Measurements from ENCODE around the gene ZBP1. TPM values are rescaled to one million over a fixed set of nuclear protein-coding genes. Genes with fewer than 3 reads are reported as not detected.
A peak's percentile ranks its signal among the peaks of the same experiment; 100 is the strongest.

The ZBP1 gene
- total RNA-seq, 4 donors from 2014 or later, result 0.78 to 3.6 TPM; not detected in 2

GRCh38 chr20:57655809-57656155 is 35.6 kb upstream of the ZBP1 start:
- peaks cover 0 to 25% (median 2%) of the 10 kb centered on the region in 4 donors for H3K4me1 ChIP-seq
- H3K27me3 ChIP-seq, result no peaks in the 10 kb centered on the region
- TF ChIP-seq POLR2A (IDR thresholded peaks at IDR 0.05) (no peak), EP300 (IDR thresholded peaks at IDR 0.05) (no peak), CTCF (IDR thresholded peaks at IDR 0.05) (no peak)
- no peak overlapping the region for H3K4me3 ChIP-seq
- DNase-seq (ENCODE audit: low spot score in 2 of 2), result peak in 1 of 2 donors; percentile 4
- peak overlapping the region in 2 of 4 donors; percentile 13 to 45 for H3K27ac ChIP-seq
- 54 to 71% methylated on average over 11 of the region's 11 CpGs for WGBS, 2 donors
- peaks cover 2 to 64% (median 9%) of the 10 kb centered on the region in 3 donors for H3K36me3 ChIP-seq
- H3K9me3 ChIP-seq, result no peaks in the 10 kb centered on the region

DNA sequence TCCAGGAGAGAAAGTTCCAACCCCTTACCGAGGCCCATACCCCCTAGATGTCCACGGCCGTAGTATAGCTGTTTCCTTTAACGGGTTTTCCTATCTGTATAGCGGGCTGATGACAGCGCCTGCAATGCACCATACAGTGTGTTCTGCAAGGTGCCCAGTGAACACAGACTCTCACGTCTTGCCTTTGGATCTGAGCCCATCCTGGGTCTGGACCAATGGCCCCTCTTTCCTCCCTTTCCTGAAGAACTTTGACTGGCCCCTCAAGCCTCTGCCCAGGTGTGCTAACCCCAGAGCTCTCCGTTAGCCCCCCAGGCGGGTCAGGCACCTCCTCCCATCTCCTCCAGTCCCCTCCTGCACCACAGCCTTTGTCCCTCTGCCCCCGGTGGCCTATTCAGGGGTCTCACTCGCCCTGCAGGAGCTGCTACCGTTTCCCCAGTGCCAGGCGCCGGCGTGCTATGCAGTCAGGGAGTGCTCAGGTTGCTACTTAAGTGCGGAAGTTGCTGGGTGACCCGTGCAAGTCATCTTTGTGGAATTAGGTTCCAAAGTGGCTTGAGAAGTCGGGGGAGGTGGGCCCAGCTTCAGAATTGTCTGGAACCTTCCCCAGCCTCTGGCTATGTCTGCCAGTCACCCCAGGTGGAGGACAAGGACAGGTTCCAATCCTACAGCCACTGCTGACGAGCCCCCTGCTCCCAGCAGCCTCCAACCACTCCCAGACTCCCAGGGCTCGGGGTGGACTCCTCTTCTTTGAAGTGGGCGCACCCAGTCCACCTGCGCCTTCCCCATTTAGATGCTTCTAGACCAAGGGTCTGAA is 35.0 kb upstream of the ZBP1 start:
- H3K9me3 ChIP-seq, result no peaks in the 10 kb centered on the region
- H3K36me3 ChIP-seq, result peaks cover 2 to 70% (median 9%) of the 10 kb centered on the region in 3 donors
- no peak overlapping the region for H3K4me3 ChIP-seq
- H3K27me3 ChIP-seq, result no peaks in the 10 kb centered on the region
- H3K27ac ChIP-seq, result peak overlapping the region in 1 of 4 donors; percentile 45
- peak in 1 of 2 donors; percentile 5 for DNase-seq (ENCODE audit: low spot score in 2 of 2)
- peaks cover 0 to 21% (median 0%) of the 10 kb centered on the region in 4 donors for H3K4me1 ChIP-seq
- TF ChIP-seq POLR2A (IDR thresholded peaks at IDR 0.05) (no peak), CTCF (IDR thresholded peaks at IDR 0.05) (no peak), EP300 (IDR thresholded peaks at IDR 0.05) (no peak)
- 86 to 87% methylated on average over 22 of the region's 22 CpGs for WGBS, 2 donors

DNA sequence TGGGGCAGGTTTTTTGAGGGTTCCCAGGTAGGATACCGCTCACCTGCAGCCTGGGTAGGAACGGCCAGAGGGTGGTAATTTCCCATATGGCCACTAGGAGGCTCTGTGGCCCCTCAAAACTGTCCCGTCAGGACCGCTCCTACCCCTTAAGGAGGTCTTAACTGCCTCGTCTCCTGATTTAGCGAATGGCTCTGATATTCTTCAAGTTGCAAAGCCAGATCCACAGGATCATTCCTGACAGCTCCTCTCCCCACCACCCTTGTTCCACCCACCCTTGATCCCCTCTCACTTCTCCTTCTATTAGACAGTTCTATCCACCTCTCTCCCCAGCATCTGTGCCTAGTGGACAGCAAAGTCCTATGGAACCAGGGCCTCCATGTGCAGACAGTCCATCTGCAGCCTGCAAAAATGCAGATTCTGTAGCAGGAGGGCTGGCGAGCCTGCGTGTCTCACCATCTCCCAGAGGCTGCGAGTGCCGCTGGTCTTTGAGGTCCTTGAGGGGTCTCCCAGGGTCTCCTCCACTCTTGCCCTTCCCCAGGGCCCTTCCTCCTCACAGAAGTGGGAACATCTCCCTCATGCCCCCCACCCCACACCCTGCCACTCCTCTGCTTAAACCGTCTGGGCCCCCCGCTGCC is 34.3 kb upstream of the ZBP1 start:
- H3K27ac ChIP-seq, result peak overlapping the region in 1 of 4 donors; percentile 29
- H3K4me3 ChIP-seq, result no peak overlapping the region
- TF ChIP-seq POLR2A (IDR thresholded peaks at IDR 0.05) (no peak), EP300 (IDR thresholded peaks at IDR 0.05) (peak in 1 of 2 donors; percentile 30), CTCF (IDR thresholded peaks at IDR 0.05) (peak; percentile 82 to 95 (median 86))
- H3K36me3 ChIP-seq, result peaks cover 2 to 77% (median 9%) of the 10 kb centered on the region in 3 donors
- peaks cover 0 to 13% (median 0%) of the 10 kb centered on the region in 4 donors for H3K4me1 ChIP-seq
- 33 to 39% methylated on average over 12 of the region's 12 CpGs for WGBS, 2 donors
- no peaks in the 10 kb centered on the region for H3K27me3 ChIP-seq
- DNase-seq (ENCODE audit: low spot score in 2 of 2), result peak in 1 of 2 donors; percentile 60
- H3K9me3 ChIP-seq, result no peaks in the 10 kb centered on the region

DNA sequence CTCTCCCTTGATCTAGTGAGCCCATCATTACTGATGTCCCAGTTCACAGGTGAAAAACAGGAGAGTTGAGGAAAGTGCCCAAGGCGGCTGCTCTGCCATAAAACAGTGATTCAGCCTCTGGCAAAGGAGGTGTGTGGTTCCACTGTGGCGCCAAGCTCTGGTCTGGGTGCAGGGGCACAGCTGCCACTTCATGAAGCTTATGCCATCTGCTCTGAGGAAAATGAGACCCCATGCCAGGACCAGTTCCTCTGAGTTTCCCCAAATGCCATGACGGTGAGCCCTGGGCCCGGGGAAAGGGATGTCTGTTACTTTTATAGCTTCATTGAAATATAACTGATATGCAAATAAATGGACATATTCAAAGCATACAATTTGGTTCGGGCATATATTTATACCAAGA is 33.7 kb upstream of the ZBP1 start:
- no peak for TF ChIP-seq EP300 (IDR thresholded peaks at IDR 0.05)
- no peak for TF ChIP-seq POLR2A (IDR thresholded peaks at IDR 0.05)
- Histone ChIP-seq H3K4me1 (peaks cover 0 to 11% (median 0%) of the 10 kb centered on the region in 4 donors), H3K27me3 (no peaks in the 10 kb centered on the region), H3K9me3 (no peaks in the 10 kb centered on the region), H3K27ac (no peak overlapping the region), H3K4me3 (no peak overlapping the region), H3K36me3 (peaks cover 2 to 79% (median 9%) of the 10 kb centered on the region in 3 donors)
- WGBS, 2 donors, result 50 to 55% methylated on average over 5 of the region's 5 CpGs
- DNase-seq (ENCODE audit: low spot score in 2 of 2), result no peak

DNA sequence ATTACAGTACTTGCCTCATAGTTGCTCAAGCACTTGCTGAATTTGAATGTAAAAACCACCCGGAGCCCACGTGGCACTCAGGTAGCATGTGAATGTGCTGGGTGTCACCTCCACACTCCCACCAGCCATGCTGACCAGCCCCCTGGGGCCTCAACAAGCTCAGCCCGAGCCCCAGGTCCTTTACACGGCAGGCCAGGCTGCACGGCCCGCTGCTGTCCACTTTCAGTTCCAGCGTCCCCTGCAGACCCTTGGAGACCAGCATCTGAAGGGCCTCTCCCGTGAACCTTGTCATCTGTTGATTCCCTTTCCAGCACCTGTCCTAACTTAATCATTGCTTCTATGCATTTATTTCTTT is 33.3 kb upstream of the ZBP1 start:
- Histone ChIP-seq H3K4me1 (peaks cover 0 to 11% (median 0%) of the 10 kb centered on the region in 4 donors), H3K9me3 (no peaks in the 10 kb centered on the region), H3K27me3 (no peaks in the 10 kb centered on the region), H3K4me3 (no peak overlapping the region), H3K36me3 (peaks cover 2 to 79% (median 9%) of the 10 kb centered on the region in 3 donors), H3K27ac (no peak overlapping the region)
- 90% methylated on average over 8 of the region's 8 CpGs for WGBS, 2 donors
- TF ChIP-seq EP300 (IDR thresholded peaks at IDR 0.05) (no peak), CTCF (IDR thresholded peaks at IDR 0.05) (no peak), POLR2A (IDR thresholded peaks at IDR 0.05) (no peak)
- no peak for DNase-seq (ENCODE audit: low spot score in 2 of 2)
